Measurements from ENCODE around the gene TLCD4.

- TF ChIP-seq CTCF (IDR thresholded peaks at IDR 0.05) (no peak), EZH2 (IDR thresholded peaks at IDR 0.05; ENCODE audit: borderline replicate concordance, insufficient read depth, low read depth, low read length, poor library complexity, severe bottlenecking) (no peak)
Measured at GRCh38 chr1:95122151-95122697, 5.1 kb downstream of the TLCD4 start.
